Measurements from ENCODE around the gene NFASC. TPM values are rescaled to one million over a fixed set of nuclear protein-coding genes. Genes with fewer than 3 reads are reported as not detected.

The NFASC gene
- total RNA-seq, 4 donors from 2014 or later: 7.9 to 68.7 (median 32.7) TPM

GRCh38 chr1:204874274-204874673 lies 3.6 kb downstream of the NFASC start:
- H3K27ac ChIP-seq: peak overlapping the region in 1 of 2 donors; percentile 20
- DNase-seq: no peak
- H3K4me3 ChIP-seq: no peak overlapping the region
- intact Hi-C loops (cut with DNase I; ENCODE audit: low total_unique reads): no loop called here
- no peaks in the 10 kb centered on the region for H3K9me3 ChIP-seq
- H3K36me3 ChIP-seq: no peaks in the 10 kb centered on the region
- H3K4me1 ChIP-seq: peaks cover 0 to 17% of the 10 kb centered on the region in 2 donors
- TF ChIP-seq CTCF (IDR thresholded peaks at IDR 0.05) (no peak), POLR2A (IDR thresholded peaks at IDR 0.05) (no peak)
- no peaks in the 10 kb centered on the region for H3K27me3 ChIP-seq

GRCh38 chr1:204875255-204875654 lies 4.6 kb downstream of the NFASC start:
- Histone ChIP-seq H3K4me1 (peaks cover 0 to 14% of the 10 kb centered on the region in 2 donors), H3K36me3 (no peaks in the 10 kb centered on the region), H3K4me3 (no peak overlapping the region), H3K27ac (no peak overlapping the region), H3K9me3 (no peaks in the 10 kb centered on the region), H3K27me3 (no peaks in the 10 kb centered on the region)
- no peak for DNase-seq
- TF ChIP-seq POLR2A (IDR thresholded peaks at IDR 0.05) (no peak), CTCF (IDR thresholded peaks at IDR 0.05) (no peak)
- intact Hi-C loops (cut with DNase I; ENCODE audit: low total_unique reads): no loop called here

- no peaks in the 10 kb centered on the region for H3K27me3 ChIP-seq
- H3K36me3 ChIP-seq: no peaks in the 10 kb centered on the region
- intact Hi-C loops (cut with DNase I; ENCODE audit: low total_unique reads): no loop called here
- DNase-seq: no peak
- peaks cover 0 to 10% of the 10 kb centered on the region in 2 donors for H3K4me1 ChIP-seq
- H3K27ac ChIP-seq: peak overlapping the region; percentile 12 to 87
- TF ChIP-seq POLR2A (IDR thresholded peaks at IDR 0.05): no peak
- no peak overlapping the region for H3K4me3 ChIP-seq
- no peaks in the 10 kb centered on the region for H3K9me3 ChIP-seq
These were observed 8.1 kb downstream of the NFASC start for GRCh38 chr1:204878621-204879234.

GRCh38 chr1:204879351-204879750 lies 8.7 kb downstream of the NFASC start:
- intact Hi-C loops (cut with DNase I; ENCODE audit: low total_unique reads): no loop called here
- no peak overlapping the region for H3K4me3 ChIP-seq
- H3K27me3 ChIP-seq: no peaks in the 10 kb centered on the region
- peak overlapping the region; percentile 53 to 87 for H3K27ac ChIP-seq
- H3K4me1 ChIP-seq: peaks cover 0 to 10% of the 10 kb centered on the region in 2 donors
- H3K9me3 ChIP-seq: no peaks in the 10 kb centered on the region
- H3K36me3 ChIP-seq: no peaks in the 10 kb centered on the region
- peak in 1 of 2 donors; percentile 17 for DNase-seq
- TF ChIP-seq POLR2A (IDR thresholded peaks at IDR 0.05) (no peak), CTCF (IDR thresholded peaks at IDR 0.05) (no peak)

- TF ChIP-seq POLR2A (IDR thresholded peaks at IDR 0.05) (no peak), CTCF (IDR thresholded peaks at IDR 0.05) (no peak)
- Histone ChIP-seq H3K9me3 (no peaks in the 10 kb centered on the region), H3K4me1 (peaks cover 0 to 10% of the 10 kb centered on the region in 2 donors), H3K36me3 (no peaks in the 10 kb centered on the region), H3K4me3 (no peak overlapping the region), H3K27ac (peak overlapping the region; percentile 53 to 87), H3K27me3 (no peaks in the 10 kb centered on the region)
- no peak for DNase-seq
- intact Hi-C loops (cut with DNase I; ENCODE audit: low total_unique reads): no loop called here
These were observed 10.2 kb downstream of the NFASC start for GRCh38 chr1:204880906-204881305.
